Uterus (tissue), 2 donors: ENCODE data around the gene INTS1.

Experiments
- POLR2A ChIP-seq, 2 donors: fragments of 450-650 bp; IDR thresholded peaks; one replicate each; pipeline ENCODE4 v1.6.1; 2016; ENCODE audit warnings: antibody characterized with exemption in 2 of 2, mild to moderate bottlenecking in 1 of 2, moderate library complexity in 1 of 2
- TF ChIP-seq, protein P1 (sequence below), 4 experiments: fragments of 200-600 bp in 2 of 4; fragments of 450-650 bp in 2 of 4; sonication (generic) in 2 of 4; IDR thresholded peaks; one replicate each; pipeline ENCODE4 v1.5.1; 2016 to 2019; ENCODE audit warnings: antibody characterized with exemption in 4 of 4, mild to moderate bottlenecking in 2 of 4, moderate library complexity in 1 of 4

- TF ChIP-seq, protein P1, sequence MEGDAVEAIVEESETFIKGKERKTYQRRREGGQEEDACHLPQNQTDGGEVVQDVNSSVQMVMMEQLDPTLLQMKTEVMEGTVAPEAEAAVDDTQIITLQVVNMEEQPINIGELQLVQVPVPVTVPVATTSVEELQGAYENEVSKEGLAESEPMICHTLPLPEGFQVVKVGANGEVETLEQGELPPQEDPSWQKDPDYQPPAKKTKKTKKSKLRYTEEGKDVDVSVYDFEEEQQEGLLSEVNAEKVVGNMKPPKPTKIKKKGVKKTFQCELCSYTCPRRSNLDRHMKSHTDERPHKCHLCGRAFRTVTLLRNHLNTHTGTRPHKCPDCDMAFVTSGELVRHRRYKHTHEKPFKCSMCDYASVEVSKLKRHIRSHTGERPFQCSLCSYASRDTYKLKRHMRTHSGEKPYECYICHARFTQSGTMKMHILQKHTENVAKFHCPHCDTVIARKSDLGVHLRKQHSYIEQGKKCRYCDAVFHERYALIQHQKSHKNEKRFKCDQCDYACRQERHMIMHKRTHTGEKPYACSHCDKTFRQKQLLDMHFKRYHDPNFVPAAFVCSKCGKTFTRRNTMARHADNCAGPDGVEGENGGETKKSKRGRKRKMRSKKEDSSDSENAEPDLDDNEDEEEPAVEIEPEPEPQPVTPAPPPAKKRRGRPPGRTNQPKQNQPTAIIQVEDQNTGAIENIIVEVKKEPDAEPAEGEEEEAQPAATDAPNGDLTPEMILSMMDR (IDR thresholded peaks at IDR 0.05): no peak
- TF ChIP-seq POLR2A (IDR thresholded peaks at IDR 0.05): no peak
These were observed 63.6 kb downstream of the INTS1 start for GRCh38 chr7:1440620-1441019.
